Stimulated activated CD4-positive, alpha-beta T cell treated with anti-CD3 and anti-CD28 coated beads, TNF-alpha, amount 100 ng/mL, for 48 hours (primary cell): ENCODE results near the gene CDK11A.

ENCODE experiments used
- DNase-seq, 3 donors: peaks; one replicate each; pipeline ENCODE4 v3.0.0-alpha.2; 2020; ENCODE audit warnings: low read depth in 3 of 3

Gene CDK11A

GRCh38 chr1:1724035-1724864 lies at the start of gene CDK11A:
TSS of gene CDK11A (minus strand) at chr1:1724357. CDS start at chr1:1722818, 1,539 bp downstream.
- peak; percentile 79 to 99 (median 95) for DNase-seq

GRCh38 chr1:1773874-1774273 lies 49.7 kb upstream of the CDK11A start:
- DNase-seq, result no peak

GRCh38 chr1:1771096-1771495 lies 46.9 kb upstream of the CDK11A start:
- no peak for DNase-seq

- no peak for DNase-seq
These were observed 45.9 kb upstream of the CDK11A start for GRCh38 chr1:1770102-1770501.

GRCh38 chr1:1768249-1768992 lies 44.3 kb upstream of the CDK11A start:
- DNase-seq, result no peak

- no peak for DNase-seq
These were observed 40.8 kb upstream of the CDK11A start for GRCh38 chr1:1764876-1765470.

- DNase-seq, result no peak
These were observed 39.8 kb upstream of the CDK11A start for GRCh38 chr1:1763657-1764621.

- no peak for DNase-seq
These were observed 37.6 kb upstream of the CDK11A start for GRCh38 chr1:1761504-1762376.

GRCh38 chr1:1760715-1761114 lies 36.6 kb upstream of the CDK11A start:
- DNase-seq, result no peak

- DNase-seq, result no peak
These were observed 36.1 kb upstream of the CDK11A start for GRCh38 chr1:1760345-1760650.

- DNase-seq, result no peak
These were observed 35.5 kb upstream of the CDK11A start for GRCh38 chr1:1759456-1760344.

- no peak for DNase-seq
These were observed 34.7 kb upstream of the CDK11A start for GRCh38 chr1:1758692-1759455.

GRCh38 chr1:1758059-1758621 lies 34.0 kb upstream of the CDK11A start:
- DNase-seq, result no peak

GRCh38 chr1:1757422-1758058 lies 33.4 kb upstream of the CDK11A start:
- DNase-seq, result no peak

GRCh38 chr1:1756661-1757421 lies 32.7 kb upstream of the CDK11A start:
- DNase-seq, result no peak

GRCh38 chr1:1755852-1756251 lies 31.7 kb upstream of the CDK11A start:
- no peak for DNase-seq

- no peak for DNase-seq
These were observed 31.3 kb upstream of the CDK11A start for GRCh38 chr1:1755426-1755825.
